Adrenal gland (tissue), 12 donors: Measurements from ENCODE around the gene SDCCAG8. TPM values are rescaled to one million over a fixed set of nuclear protein-coding genes. Genes with fewer than 3 reads are reported as not detected.

Source experiments
- DNase-seq, 7 donors: peaks; one replicate each; pipeline ENCODE4 v3.0.0-alpha.2; 2019 to 2020
- H3K27ac ChIP-seq, 5 donors: fragments of 200-600 bp; sonication (generic) in 4 of 5; 1 replicate in 3 of 5; 2 replicates in 2 of 5; pipeline versions ENCODE4 v1.5.1 to v1.8.0; 2016 to 2020; ENCODE audit warnings: mild to moderate bottlenecking in 1 of 5
- H3K27me3 ChIP-seq: fragments of 200-600 bp; 2 replicates; pipeline ENCODE4 v1.8.0; 2021
- H3K36me3 ChIP-seq, 2 donors: fragments of 200-600 bp; replicated peaks in 1 of 2; 1 replicate in 1 of 2; 2 replicates in 1 of 2; pipeline versions ENCODE4 v1.5.1 to v1.8.0; 2018 to 2022
- H3K4me1 ChIP-seq, 2 donors: fragments of 200-600 bp; replicated peaks in 1 of 2; 1 replicate in 1 of 2; 2 replicates in 1 of 2; pipeline versions ENCODE4 v1.5.1 to v1.8.0; 2018 to 2021
- H3K4me3 ChIP-seq, 4 donors: fragments of 200-600 bp; sonication (generic) in 3 of 4; one replicate each; pipeline ENCODE4 v1.5.1; 2016 to 2018
- H3K9me3 ChIP-seq, 3 donors: fragments of 200-600 bp; sonication (generic) in 1 of 3; replicated peaks in 1 of 3; 1 replicate in 2 of 3; 2 replicates in 1 of 3; pipeline versions ENCODE4 v1.5.1 to v1.8.0; 2016 to 2021
- CTCF ChIP-seq, 6 experiments: fragments of 450-650 bp in 4 of 6; fragments of 200-600 bp in 2 of 6; sonication (generic) in 1 of 6; IDR thresholded peaks; 1 replicate in 5 of 6; 2 replicates in 1 of 6; pipeline versions ENCODE4 v1.5.1 to v1.8.0; 2016 to 2021; ENCODE audit warnings: antibody characterized with exemption in 6 of 6, mild to moderate bottlenecking in 2 of 6, moderate library complexity in 1 of 6
- POLR2A ChIP-seq, 2 donors: fragments of 450-650 bp; IDR thresholded peaks; one replicate each; pipeline ENCODE4 v1.6.1; 2017; ENCODE audit warnings: antibody characterized with exemption in 2 of 2, mild to moderate bottlenecking in 2 of 2, moderate library complexity in 1 of 2
- WGBS, 4 donors: extraction: QIAGEN DNeasy Blood & Tissue Kit in 2 of 4; methylation state at CpG; one replicate each; pipeline versions ENCODE4 v1.1.5 to v1.1.7; 2013 to 2017; 5-methylcytosine and 5-hydroxymethylcytosine counted together
- intact Hi-C, 2 donors: fragments of 100-400 bp; cut with DNase I; formaldehyde crosslinking; loops; one replicate each; pipeline versions ENCODE4 v1.14.1 to v1.15.0; 2022 to 2023
- polyA plus RNA-seq, 3 donors: library from polyadenylated mRNA; stranded (reverse); fragments of 200-250 nt in 2 of 3; fragments of 350-450 nt in 1 of 3; fragmentation: Illumina TruSeq in 1 of 3; extraction: RNeasy Lipid Tissue Mini Kit (QIAGEN cat#74804) in 1 of 3; gene quantifications; one replicate each; pipeline ENCODE4 v1.2.3, GENCODE V29; 2013 to 2014
- total RNA-seq, 9 donors: library from RNA; depleted of rRNA in 4 of 9; stranded (reverse); fragments of >200 nt in 4 of 9; fragments of 120-200 nt in 1 of 9; fragmentation: NEBNext Ultra II Directional in 1 of 9; extraction: Animal tissue kit (Norgen Biotek cat#: 25700) in 1 of 9; gene quantifications; one replicate each; pipeline versions ENCODE4 v1.1.0 to v1.2.4, GENCODE V29; 2013 to 2023
- donor health status: healthy with polysubstance abuse.
- donor health status: Bipolar disorder and iron deficiency.
- donor health status: DM: yes; HTN: yes; CAD: no.
- donor health status: DM: no; HTN: no; CAD: no.
- donor health status: DM: no; HTN: no; CAD: no.
- donor health status: DM: yes; HTN: yes; CAD: no.

SDCCAG8 gene
- total and polyA plus RNA-seq, 12 donors, result 22.5 to 60.9 (median 44.1) TPM

- intact Hi-C loops, result no loop called here
- peaks cover 0 to 22% of the 10 kb centered on the region in 2 donors for H3K36me3 ChIP-seq
- WGBS, 4 donors, result 85 to 91% (median 88%) methylated on average over 10 of the region's 10 CpGs
These were observed 250.3 kb downstream of the SDCCAG8 start for GRCh38 chr1:243505986-243506689.

GRCh38 chr1:243507001-243507671, 251.3 kb downstream of the SDCCAG8 start:
- no peaks in the 10 kb centered on the region for H3K9me3 ChIP-seq
- TF ChIP-seq POLR2A (IDR thresholded peaks at IDR 0.05) (no peak), CTCF (IDR thresholded peaks at IDR 0.05) (no peak)
- WGBS, 4 donors, result 81 to 87% (median 85%) methylated on average over 4 to 5 of the region's 5 CpGs
- H3K27ac ChIP-seq, result no peak overlapping the region
- H3K4me1 ChIP-seq, result no peaks in the 10 kb centered on the region
- H3K36me3 ChIP-seq, result peaks cover 0 to 23% of the 10 kb centered on the region in 2 donors
- no peak for DNase-seq
- H3K27me3 ChIP-seq, result no peaks in the 10 kb centered on the region
- intact Hi-C loops, result no loop called here
- H3K4me3 ChIP-seq, result no peak overlapping the region

More at GRCh38 chr1:243505986-243506689, 250.3 kb downstream of the SDCCAG8 start:
- Histone ChIP-seq H3K9me3 (no peaks in the 10 kb centered on the region), H3K4me3 (no peak overlapping the region), H3K27ac (no peak overlapping the region), H3K4me1 (no peaks in the 10 kb centered on the region), H3K27me3 (no peaks in the 10 kb centered on the region)
- DNase-seq, result no peak
- TF ChIP-seq POLR2A (IDR thresholded peaks at IDR 0.05) (no peak), CTCF (IDR thresholded peaks at IDR 0.05) (no peak)

GRCh38 chr1:243507672-243508302, 251.9 kb downstream of the SDCCAG8 start:
- Histone ChIP-seq H3K27me3 (no peaks in the 10 kb centered on the region), H3K27ac (no peak overlapping the region), H3K36me3 (peaks cover 0 to 23% of the 10 kb centered on the region in 2 donors), H3K4me3 (no peak overlapping the region), H3K9me3 (no peaks in the 10 kb centered on the region), H3K4me1 (no peaks in the 10 kb centered on the region)
- TF ChIP-seq CTCF (IDR thresholded peaks at IDR 0.05), result no peak
- TF ChIP-seq POLR2A (IDR thresholded peaks at IDR 0.05), result no peak
- intact Hi-C loops, result no loop called here
- WGBS, 4 donors, result 81 to 85% (median 83%) methylated on average over 8 of the region's 8 CpGs
- no peak for DNase-seq

- Histone ChIP-seq H3K4me3 (no peak overlapping the region), H3K27ac (no peak overlapping the region), H3K36me3 (peaks cover 0 to 23% of the 10 kb centered on the region in 2 donors), H3K4me1 (no peaks in the 10 kb centered on the region), H3K9me3 (no peaks in the 10 kb centered on the region), H3K27me3 (no peaks in the 10 kb centered on the region)
- no peak for DNase-seq
- 76 to 93% (median 82%) methylated on average over 5 to 9 of the region's 9 CpGs for WGBS, 4 donors
- TF ChIP-seq POLR2A (IDR thresholded peaks at IDR 0.05) (no peak), CTCF (IDR thresholded peaks at IDR 0.05) (no peak)
- intact Hi-C loops, result no loop called here
These were observed 252.5 kb downstream of the SDCCAG8 start for GRCh38 chr1:243508303-243508713.
